HCT116 (cell line): ENCODE measurements around the gene PRKAG2. TPM values are rescaled to one million over a fixed set of nuclear protein-coding genes. Genes with fewer than 3 reads are reported as not detected.

Source experiments
- ATAC-seq: fragments of 200-7000 bp; cut with Tn5 transposase; 2 replicates; pipeline ENCODE4 v1.9.1; 2020; ENCODE audit warnings: mild to moderate bottlenecking, moderate library complexity
- BruUV-seq: library from RNA; stranded (reverse); fragments of 400-500 nt; replicated peaks from 2 replicates; lab custom pipeline; 2021; lab: Mats Ljungman, UMichigan
- CTCF ChIA-PET: fragments of 300-600 bp; sonication (Branson Sonifier 250); formaldehyde crosslinking; loops from one replicate; lab custom pipeline; 2021; ENCODE audit warnings: antibody characterized with exemption; lab: Charles Lee
- POLR2A ChIA-PET: fragments of 300-600, 350-600 bp; sonication (Branson Sonifier 250); formaldehyde crosslinking; loops from one replicate; lab custom pipeline; 2021; ENCODE audit warnings: antibody characterized with exemption; lab: Charles Lee
- RAD21 ChIA-PET, 2 experiments: fragments of 300-600 bp; sonication (Branson Sonifier 250); formaldehyde crosslinking; loops; one replicate each; lab custom pipeline; 2023; ENCODE audit warnings: low total read pairs in 2 of 2; ENCODE audit not compliant: uncharacterized antibody in 2 of 2, unreplicated experiment in 2 of 2, low non-redundant PET in 1 of 2; lab: Charles Lee
- DNase-seq: peaks from one replicate; pipeline ENCODE4 v3.0.0-alpha.2; 2010; ENCODE audit warnings: low read depth, low spot score
- H2AFZ ChIP-seq: fragments of 200-600 bp; shearing (Covaris generic), sonication (generic); 2 replicates; pipeline ENCODE4 v1.6.1; 2017; ENCODE audit warnings: low read depth, mixed run types, mixed read lengths, antibody characterized with exemption, low read length; ENCODE audit not compliant: poor library complexity, severe bottlenecking
- H3K27ac ChIP-seq: 2 replicates; pipeline ENCODE4 v1.5.1; 2012; ENCODE audit warnings: low read depth, low read length
- H3K27me3 ChIP-seq: fragments of 200-600 bp; sonication (generic); 2 replicates; pipeline ENCODE4 v1.6.1; 2016; ENCODE audit warnings: mixed run types, low read length, mixed read lengths; ENCODE audit not compliant: insufficient read depth
- H3K36me3 ChIP-seq, 2 experiments: fragments of 200-500 bp in 1 of 2; fragments of 200-600 bp in 1 of 2; sonication (Bioruptor generic) in 1 of 2; sonication (generic) in 1 of 2; 2 replicates each; pipeline versions ENCODE4 v1.5.1 to v1.6.1; 2014 to 2016; ENCODE audit warnings: low read length in 2 of 2, inconsistent platforms in 1 of 2, mixed read lengths in 1 of 2, mixed run types in 1 of 2; ENCODE audit not compliant: insufficient read depth in 2 of 2, control insufficient read depth in 1 of 2
- H3K4me1 ChIP-seq, 2 experiments: fragments of 200-600 bp in 1 of 2; sonication (generic) in 1 of 2; 2 replicates each; pipeline versions ENCODE4 v1.5.1 to v1.6.1; 2012 to 2017; ENCODE audit warnings: low read length in 2 of 2, inconsistent platforms in 1 of 2, mild to moderate bottlenecking in 1 of 2, mixed read lengths in 1 of 2, mixed run types in 1 of 2, moderate library complexity in 1 of 2; ENCODE audit not compliant: insufficient read depth in 2 of 2, control insufficient read depth in 1 of 2
- H3K4me2 ChIP-seq: fragments of 200-600 bp; sonication (generic); 2 replicates; pipeline ENCODE4 v1.6.1; 2017; ENCODE audit warnings: mixed run types, low read length, mixed read lengths
- H3K4me3 ChIP-seq, 2 experiments: fragments of 200-600 bp in 1 of 2; sonication (generic) in 1 of 2; replicated peaks in 1 of 2; 2 replicates each; pipeline ENCODE4 v1.5.1; 2011 to 2016; ENCODE audit warnings: low read length in 2 of 2, control low read depth in 1 of 2, low read depth in 1 of 2, mild to moderate bottlenecking in 1 of 2, mixed read lengths in 1 of 2, mixed run types in 1 of 2
- H3K79me2 ChIP-seq: fragments of 200-600 bp; sonication (generic); 2 replicates; pipeline ENCODE4 v1.6.1; 2017; ENCODE audit warnings: mild to moderate bottlenecking, mixed run types, low read length, moderate library complexity, mixed read lengths; ENCODE audit not compliant: insufficient read depth
- H3K9ac ChIP-seq: fragments of 200-600 bp; sonication (generic); 2 replicates; pipeline ENCODE4 v1.6.1; 2016; ENCODE audit warnings: low read length, mixed read lengths
- H3K9me2 ChIP-seq: fragments of 200-600 bp; sonication (generic), shearing (Covaris generic); 2 replicates; pipeline ENCODE4 v1.6.1; 2017; ENCODE audit warnings: mixed run types, mild to moderate bottlenecking, moderate library complexity; ENCODE audit not compliant: insufficient read depth
- H3K9me3 ChIP-seq, 2 experiments: fragments of 200-500 bp in 1 of 2; fragments of 200-600 bp in 1 of 2; sonication (Bioruptor generic) in 1 of 2; sonication (generic) in 1 of 2; 2 replicates each; pipeline ENCODE4 v1.6.1; 2014 to 2017; ENCODE audit warnings: low read length in 2 of 2, mixed read lengths in 2 of 2, inconsistent platforms in 1 of 2, low read depth in 1 of 2, mild to moderate bottlenecking in 1 of 2, mixed run types in 1 of 2, moderate library complexity in 1 of 2; ENCODE audit not compliant: control insufficient read depth in 1 of 2, insufficient read depth in 1 of 2
- H4K20me1 ChIP-seq: fragments of 200-600 bp; sonication (generic), shearing (Covaris generic); 2 replicates; pipeline ENCODE4 v1.6.1; 2017; ENCODE audit warnings: mixed run types, mild to moderate bottlenecking, moderate library complexity; ENCODE audit not compliant: insufficient read depth
- EGR1 ChIP-seq: IDR thresholded peaks from 2 replicates; pipeline ENCODE4 v1.6.1; 2012; ENCODE audit warnings: low read depth
- EZH2 ChIP-seq: fragments of 200-600 bp; sonication (generic); IDR thresholded peaks from 2 replicates; pipeline ENCODE4 v1.6.1; 2017; ENCODE audit warnings: antibody characterized with exemption, mixed run types
- SIN3A ChIP-seq: IDR thresholded peaks from 2 replicates; pipeline ENCODE4 v1.6.1; 2012; ENCODE audit warnings: low read depth
- ZFX ChIP-seq: fragments of 450-650 bp; IDR thresholded peaks from 2 replicates; pipeline ENCODE4 v1.6.1; 2017
- ZNF274 ChIP-seq: fragments of 200-500 bp; sonication (Bioruptor generic); IDR thresholded peaks from 2 replicates; pipeline ENCODE4 v1.6.1; 2014; ENCODE audit warnings: mild to moderate bottlenecking, low read depth, low read length, inconsistent platforms
- intact Hi-C: fragments of 100-400 bp; cut with micrococcal nuclease; formaldehyde crosslinking; loops from 2 replicates; pipeline ENCODE4 v1.10.0; 2022
- total RNA-seq: library from RNA; stranded (reverse); gene quantifications from one replicate; pipeline ENCODE4 v1.2.1, GENCODE V29; 2021; ENCODE audit not compliant: unreplicated experiment
- TF ChIP-seq, protein P1 (sequence below): IDR thresholded peaks from 2 replicates; pipeline ENCODE4 v1.6.1; 2011; ENCODE audit warnings: mild to moderate bottlenecking, low read length, moderate library complexity; ENCODE audit not compliant: insufficient replicate concordance; ENCODE audit errors: extremely low read depth

PRKAG2 gene
- total RNA-seq, 1 experiment from 2014 or later, result 23.6 TPM

DNA sequence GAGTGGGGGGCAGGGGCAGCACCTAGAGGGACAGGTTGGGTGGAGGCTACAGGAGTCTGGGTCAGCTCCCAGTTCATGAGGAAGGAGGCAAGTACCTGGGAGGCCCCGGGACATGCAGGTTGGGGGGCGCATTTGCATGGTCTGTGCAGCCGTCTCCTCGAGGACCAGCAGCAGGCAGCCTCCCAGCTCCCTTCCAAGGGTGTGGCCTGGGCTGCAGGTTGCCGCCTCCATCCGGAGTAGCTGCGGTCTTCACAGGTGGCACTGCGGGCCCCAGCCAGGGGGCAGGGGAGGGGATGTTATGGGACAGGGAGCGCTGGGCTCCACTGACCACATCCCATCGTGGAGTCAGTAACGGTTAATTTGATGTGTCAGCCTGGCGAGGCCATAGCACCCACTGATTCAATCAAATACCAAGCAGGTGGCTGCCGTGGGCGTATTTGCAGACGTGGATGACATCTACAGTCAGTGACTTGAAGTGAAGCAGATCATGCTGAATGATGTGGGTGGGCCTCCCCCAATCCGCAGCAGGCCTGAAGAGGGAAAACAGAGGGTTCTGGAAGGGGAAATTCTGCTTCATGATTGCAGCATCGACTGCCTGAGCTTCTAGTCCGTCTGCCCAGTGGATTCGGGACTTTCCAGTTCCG, 81.6 kb downstream of the PRKAG2 start:
- peak overlapping the region; percentile 46 for H3K4me2 ChIP-seq
- no peaks in the 10 kb centered on the region for H3K9me3 ChIP-seq
- TF ChIP-seq ZNF274 (no peak), ZFX (no peak), SIN3A (no peak), EGR1 (peak; percentile 59; the same call in 1 of the 2 replicates), EZH2 (no peak)
- TF ChIP-seq, protein P1, sequence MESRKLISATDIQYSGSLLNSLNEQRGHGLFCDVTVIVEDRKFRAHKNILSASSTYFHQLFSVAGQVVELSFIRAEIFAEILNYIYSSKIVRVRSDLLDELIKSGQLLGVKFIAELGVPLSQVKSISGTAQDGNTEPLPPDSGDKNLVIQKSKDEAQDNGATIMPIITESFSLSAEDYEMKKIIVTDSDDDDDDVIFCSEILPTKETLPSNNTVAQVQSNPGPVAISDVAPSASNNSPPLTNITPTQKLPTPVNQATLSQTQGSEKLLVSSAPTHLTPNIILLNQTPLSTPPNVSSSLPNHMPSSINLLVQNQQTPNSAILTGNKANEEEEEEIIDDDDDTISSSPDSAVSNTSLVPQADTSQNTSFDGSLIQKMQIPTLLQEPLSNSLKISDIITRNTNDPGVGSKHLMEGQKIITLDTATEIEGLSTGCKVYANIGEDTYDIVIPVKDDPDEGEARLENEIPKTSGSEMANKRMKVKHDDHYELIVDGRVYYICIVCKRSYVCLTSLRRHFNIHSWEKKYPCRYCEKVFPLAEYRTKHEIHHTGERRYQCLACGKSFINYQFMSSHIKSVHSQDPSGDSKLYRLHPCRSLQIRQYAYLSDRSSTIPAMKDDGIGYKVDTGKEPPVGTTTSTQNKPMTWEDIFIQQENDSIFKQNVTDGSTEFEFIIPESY, result no peak
- H3K27me3 ChIP-seq, result no peaks in the 10 kb centered on the region
- H3K27ac ChIP-seq, result no peak overlapping the region; the same call in 1 of the 2 replicates
- peaks cover 26 to 53% of the 10 kb centered on the region in 2 experiments for H3K4me1 ChIP-seq
- CTCF ChIA-PET, result interaction anchor here (0.6 to 6.3 kb wide), 2 partner anchors 12 to 551 kb away, joined by 3 to 35 read pairs; no protein-coding TSS in a partner anchor
- H3K79me2 ChIP-seq, result no peaks in the 10 kb centered on the region
- BruUV-seq, result no TSS peak
- RAD21 ChIA-PET, result no interaction called here
- H3K36me3 ChIP-seq, result no peaks in the 10 kb centered on the region
- no peak overlapping the region for H3K4me3 ChIP-seq
- POLR2A ChIA-PET, result no interaction called here
- intact Hi-C loops, result no loop called here
- H3K9ac ChIP-seq, result peak overlapping the region; percentile 14; the same call in 1 of the 2 replicates
- no peak overlapping the region for H2AFZ ChIP-seq
- no peaks in the 10 kb centered on the region for H4K20me1 ChIP-seq
- H3K9me2 ChIP-seq, result no peaks in the 10 kb centered on the region
- DNase-seq (no peak), ATAC-seq (no peak)
